Measurements from ENCODE around the gene ADAM17.

The ADAM17 gene

DNA sequence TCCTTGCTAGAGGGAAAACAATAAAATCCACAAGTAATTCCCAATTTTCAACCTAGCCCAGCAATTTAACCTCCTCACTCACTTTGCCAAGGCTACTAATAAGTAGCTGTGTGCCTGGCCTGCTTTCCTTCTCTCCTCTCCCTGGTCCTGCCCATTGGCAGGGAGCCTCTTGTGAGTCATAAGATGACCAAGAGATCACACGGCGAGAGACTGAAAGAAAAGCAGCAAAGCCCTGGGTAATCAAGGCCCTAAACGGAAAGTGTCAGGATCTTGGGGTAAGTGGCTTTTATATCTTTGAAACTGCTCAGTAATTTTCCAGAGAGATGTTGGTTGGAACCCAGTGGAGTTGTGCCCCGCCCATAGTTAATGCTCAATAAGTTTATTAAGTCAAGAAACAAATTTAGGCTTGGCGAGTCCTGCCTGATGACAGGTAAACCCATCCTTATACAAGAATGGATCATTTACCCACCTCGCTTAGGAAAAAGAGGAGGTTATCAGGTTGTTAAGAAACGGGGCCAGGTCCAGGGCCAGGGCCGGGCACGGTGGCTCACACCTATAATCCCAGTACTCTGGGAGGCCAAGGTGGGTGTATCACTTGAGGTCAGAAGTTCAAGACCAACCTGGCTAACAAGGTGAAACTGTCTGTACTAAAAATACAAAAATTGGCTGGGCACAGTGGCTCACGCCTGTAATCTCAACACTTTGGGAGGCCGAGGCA, 10.0 kb upstream of the ADAM17 start:
- Histone ChIP-seq H3K9ac (ENCODE audit: low read depth, low read length, poor library complexity, severe bottlenecking) (no peak overlapping the region), H3K4me2 (ENCODE audit: low read depth, low read length, poor library complexity, severe bottlenecking) (no peak overlapping the region), H2AFZ (ENCODE audit: low read length) (no peak overlapping the region), H3K27me3 (ENCODE audit: insufficient read depth, low read length, poor library complexity, severe bottlenecking) (no peaks in the 10 kb centered on the region), H4K20me1 (ENCODE audit: insufficient read depth, low read length, poor library complexity, severe bottlenecking) (no peaks in the 10 kb centered on the region), H3K9me3 (ENCODE audit: insufficient read depth, low read depth, low read length) (no peaks in the 10 kb centered on the region), H3K9me2 (replicated peaks; ENCODE audit: low read depth, low read length) (no peaks in the 10 kb centered on the region), H3K79me2 (ENCODE audit: insufficient read depth, low read length) (no peaks in the 10 kb centered on the region), H3K36me3 (ENCODE audit: insufficient read depth, low read length) (no peaks in the 10 kb centered on the region), H3K4me1 (ENCODE audit: insufficient read depth, low read length, poor library complexity, severe bottlenecking) (no peaks in the 10 kb centered on the region), H3K4me3 (ENCODE audit: low read length, poor library complexity, severe bottlenecking) (no peak overlapping the region), H3F3A (ENCODE audit: low read depth) (no peaks in the 10 kb centered on the region)
- TF ChIP-seq EZH2phosphoT487 (IDR thresholded peaks at IDR 0.05; ENCODE audit: borderline replicate concordance) = no peak
- TF ChIP-seq, protein P1, sequence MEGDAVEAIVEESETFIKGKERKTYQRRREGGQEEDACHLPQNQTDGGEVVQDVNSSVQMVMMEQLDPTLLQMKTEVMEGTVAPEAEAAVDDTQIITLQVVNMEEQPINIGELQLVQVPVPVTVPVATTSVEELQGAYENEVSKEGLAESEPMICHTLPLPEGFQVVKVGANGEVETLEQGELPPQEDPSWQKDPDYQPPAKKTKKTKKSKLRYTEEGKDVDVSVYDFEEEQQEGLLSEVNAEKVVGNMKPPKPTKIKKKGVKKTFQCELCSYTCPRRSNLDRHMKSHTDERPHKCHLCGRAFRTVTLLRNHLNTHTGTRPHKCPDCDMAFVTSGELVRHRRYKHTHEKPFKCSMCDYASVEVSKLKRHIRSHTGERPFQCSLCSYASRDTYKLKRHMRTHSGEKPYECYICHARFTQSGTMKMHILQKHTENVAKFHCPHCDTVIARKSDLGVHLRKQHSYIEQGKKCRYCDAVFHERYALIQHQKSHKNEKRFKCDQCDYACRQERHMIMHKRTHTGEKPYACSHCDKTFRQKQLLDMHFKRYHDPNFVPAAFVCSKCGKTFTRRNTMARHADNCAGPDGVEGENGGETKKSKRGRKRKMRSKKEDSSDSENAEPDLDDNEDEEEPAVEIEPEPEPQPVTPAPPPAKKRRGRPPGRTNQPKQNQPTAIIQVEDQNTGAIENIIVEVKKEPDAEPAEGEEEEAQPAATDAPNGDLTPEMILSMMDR (conservative IDR thresholded peaks at IDR 0.05; ENCODE audit: low read length) = no peak

GRCh38 chr2:9560628-9561027, 5.0 kb upstream of the ADAM17 start:
- Histone ChIP-seq H3K4me3 (ENCODE audit: low read length, poor library complexity, severe bottlenecking) (no peak overlapping the region), H2AFZ (ENCODE audit: low read length) (no peak overlapping the region), H3K79me2 (ENCODE audit: insufficient read depth, low read length) (peaks cover 15% of the 10 kb centered on the region), H3K9me2 (replicated peaks; ENCODE audit: low read depth, low read length) (no peaks in the 10 kb centered on the region), H3K9ac (ENCODE audit: low read depth, low read length, poor library complexity, severe bottlenecking) (no peak overlapping the region), H3K4me1 (ENCODE audit: insufficient read depth, low read length, poor library complexity, severe bottlenecking) (peaks cover 6% of the 10 kb centered on the region), H3K9me3 (ENCODE audit: insufficient read depth, low read depth, low read length) (no peaks in the 10 kb centered on the region), H4K20me1 (ENCODE audit: insufficient read depth, low read length, poor library complexity, severe bottlenecking) (no peaks in the 10 kb centered on the region), H3K27me3 (ENCODE audit: insufficient read depth, low read length, poor library complexity, severe bottlenecking) (no peaks in the 10 kb centered on the region), H3K36me3 (ENCODE audit: insufficient read depth, low read length) (no peaks in the 10 kb centered on the region), H3K4me2 (ENCODE audit: low read depth, low read length, poor library complexity, severe bottlenecking) (no peak overlapping the region), H3F3A (ENCODE audit: low read depth) (0 out of 2 replicates have a peak, but pooled peaks cover 3% of the 10 kb centered on the region)
- TF ChIP-seq, protein P1 (conservative IDR thresholded peaks at IDR 0.05; ENCODE audit: low read length) = no peak
- no peak for TF ChIP-seq EZH2phosphoT487 (IDR thresholded peaks at IDR 0.05; ENCODE audit: borderline replicate concordance)

GRCh38 chr2:9558948-9559381, 3.3 kb upstream of the ADAM17 start:
- peaks cover 30% of the 10 kb centered on the region for H3K79me2 ChIP-seq (ENCODE audit: insufficient read depth, low read length)
- no peak overlapping the region for H2AFZ ChIP-seq (ENCODE audit: low read length)
- no peaks in the 10 kb centered on the region for H3K9me2 ChIP-seq (replicated peaks; ENCODE audit: low read depth, low read length)
- no peaks in the 10 kb centered on the region for H3K27me3 ChIP-seq (ENCODE audit: insufficient read depth, low read length, poor library complexity, severe bottlenecking)
- H3K9me3 ChIP-seq (ENCODE audit: insufficient read depth, low read depth, low read length) = no peaks in the 10 kb centered on the region
- 0 out of 2 replicates have a peak, but pooled peaks cover 3% of the 10 kb centered on the region for H3F3A ChIP-seq (ENCODE audit: low read depth)
- no peak overlapping the region for H3K9ac ChIP-seq (ENCODE audit: low read depth, low read length, poor library complexity, severe bottlenecking)
- H3K4me3 ChIP-seq (ENCODE audit: low read length, poor library complexity, severe bottlenecking) = no peak overlapping the region
- H4K20me1 ChIP-seq (ENCODE audit: insufficient read depth, low read length, poor library complexity, severe bottlenecking) = peaks cover 15% of the 10 kb centered on the region
- no peak overlapping the region for H3K4me2 ChIP-seq (ENCODE audit: low read depth, low read length, poor library complexity, severe bottlenecking)
- peaks cover 6% of the 10 kb centered on the region for H3K4me1 ChIP-seq (ENCODE audit: insufficient read depth, low read length, poor library complexity, severe bottlenecking)
- TF ChIP-seq, protein P1 (conservative IDR thresholded peaks at IDR 0.05; ENCODE audit: low read length) = no peak
- TF ChIP-seq EZH2phosphoT487 (IDR thresholded peaks at IDR 0.05; ENCODE audit: borderline replicate concordance) = no peak
- H3K36me3 ChIP-seq (ENCODE audit: insufficient read depth, low read length) = no peaks in the 10 kb centered on the region

Data from Loucy (cell line).